HG03060 (cell line): ENCODE data around the gene ZC2HC1B.
"Not testable (repeated sequence)": the region's sequence is repeated elsewhere in the genome, so short reads cannot be mapped to it uniquely, and the experiment has no call there.

Experiments
- ATAC-seq: cut with Tn5 transposase; IDR thresholded peaks from one replicate; pipeline ENCODE4 v1.9.1; 2021; ENCODE audit warnings: low read depth, moderate number of reproducible peaks; ENCODE audit not compliant: unreplicated experiment

The ZC2HC1B gene

GRCh38 chr6:143867236-143867635 lies 3.0 kb downstream of the ZC2HC1B start:
- ATAC-seq = no peak

GRCh38 chr6:143868808-143869207 lies 4.5 kb downstream of the ZC2HC1B start:
- not testable (repeated sequence) for ATAC-seq

- ATAC-seq = not testable (repeated sequence)
These were observed 7.0 kb downstream of the ZC2HC1B start for GRCh38 chr6:143871202-143871730.

- peak; percentile 96 for ATAC-seq
These were observed 7.9 kb downstream of the ZC2HC1B start for GRCh38 chr6:143872201-143872600.

GRCh38 chr6:143873600-143873999 lies 9.3 kb downstream of the ZC2HC1B start:
- not testable (repeated sequence) for ATAC-seq

GRCh38 chr6:143874503-143874902 lies 10.2 kb downstream of the ZC2HC1B start:
- ATAC-seq = not testable (repeated sequence)

- no peak for ATAC-seq
These were observed 13.5 kb downstream of the ZC2HC1B start for GRCh38 chr6:143877584-143878271.

- no peak for ATAC-seq
These were observed 14.0 kb downstream of the ZC2HC1B start for GRCh38 chr6:143878272-143878760.

- ATAC-seq = no peak
These were observed 16.1 kb downstream of the ZC2HC1B start for GRCh38 chr6:143880412-143880811.

- no peak for ATAC-seq
These were observed 18.2 kb downstream of the ZC2HC1B start for GRCh38 chr6:143882401-143882930.

GRCh38 chr6:143884216-143884900 lies 20.1 kb downstream of the ZC2HC1B start:
- ATAC-seq = no peak

GRCh38 chr6:143885116-143885515 lies 20.8 kb downstream of the ZC2HC1B start:
- no peak for ATAC-seq

GRCh38 chr6:143894655-143895054 lies 30.4 kb downstream of the ZC2HC1B start:
- no peak for ATAC-seq

GRCh38 chr6:143896126-143896860 lies 32.0 kb downstream of the ZC2HC1B start:
- no peak for ATAC-seq

- ATAC-seq = no peak
These were observed 36.1 kb downstream of the ZC2HC1B start for GRCh38 chr6:143900358-143900757.

GRCh38 chr6:143901885-143902750 lies 37.8 kb downstream of the ZC2HC1B start:
- peak; percentile 98 for ATAC-seq

- ATAC-seq = no peak
These were observed 38.6 kb downstream of the ZC2HC1B start for GRCh38 chr6:143902827-143903226.

- no peak for ATAC-seq
These were observed 46.8 kb downstream of the ZC2HC1B start for GRCh38 chr6:143911028-143911427.

GRCh38 chr6:143912671-143913070 lies 48.4 kb downstream of the ZC2HC1B start:
- ATAC-seq = no peak

GRCh38 chr6:143917026-143917425 lies 52.8 kb downstream of the ZC2HC1B start:
- ATAC-seq = not testable (repeated sequence)
